ENCODE measurements around the gene KIAA1755.

GRCh38 chr20:38217791-38218565 is 42.6 kb downstream of the KIAA1755 start:
- no peak for TF ChIP-seq RAD21 (conservative IDR thresholded peaks at IDR 0.05)
- TF ChIP-seq SMC3 (conservative IDR thresholded peaks at IDR 0.05; ENCODE audit: poor library complexity): no peak
- TF ChIP-seq EZH2 (IDR thresholded peaks at IDR 0.05; ENCODE audit: borderline replicate concordance, insufficient read depth, low read length, poor library complexity, severe bottlenecking): no peak
- TF ChIP-seq CTCF (IDR thresholded peaks at IDR 0.05; ENCODE audit: poor library complexity, severe bottlenecking): no peak

Measured in neural cell (in vitro differentiated cells).